ENCODE results near the gene PPM1L.

Gene PPM1L

DNA sequence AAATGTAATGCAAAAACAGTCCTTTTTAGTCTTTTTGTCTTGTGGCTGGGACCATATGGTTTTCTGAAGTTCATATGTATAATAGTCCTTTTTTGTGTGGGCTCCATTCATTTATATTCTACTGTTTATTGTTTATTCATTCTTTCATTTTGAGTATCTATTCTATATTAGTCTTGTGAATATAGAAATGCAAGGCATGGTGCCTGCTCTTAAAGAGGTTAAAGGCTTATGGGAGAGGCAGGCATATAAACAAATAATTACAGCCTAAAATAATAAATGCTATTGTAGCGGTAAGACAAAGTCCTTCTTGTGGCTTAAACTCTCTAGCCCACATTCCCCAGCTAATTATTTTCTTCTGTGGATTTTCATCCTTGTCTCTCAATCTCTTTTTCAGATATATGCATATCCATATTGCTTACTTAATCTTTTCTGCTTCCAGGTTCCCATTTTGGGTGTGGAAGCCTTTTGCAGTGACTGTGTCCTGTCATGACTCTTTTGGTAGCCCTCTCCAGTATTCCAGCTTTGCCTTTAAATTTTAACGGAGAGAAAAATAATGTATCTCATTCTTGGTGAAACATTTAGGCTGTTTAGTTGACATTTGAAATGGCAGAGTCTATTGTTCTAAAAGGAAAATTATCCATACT lies 101.6 kb downstream of the PPM1L start:
- DNase-seq: no peak

DNA sequence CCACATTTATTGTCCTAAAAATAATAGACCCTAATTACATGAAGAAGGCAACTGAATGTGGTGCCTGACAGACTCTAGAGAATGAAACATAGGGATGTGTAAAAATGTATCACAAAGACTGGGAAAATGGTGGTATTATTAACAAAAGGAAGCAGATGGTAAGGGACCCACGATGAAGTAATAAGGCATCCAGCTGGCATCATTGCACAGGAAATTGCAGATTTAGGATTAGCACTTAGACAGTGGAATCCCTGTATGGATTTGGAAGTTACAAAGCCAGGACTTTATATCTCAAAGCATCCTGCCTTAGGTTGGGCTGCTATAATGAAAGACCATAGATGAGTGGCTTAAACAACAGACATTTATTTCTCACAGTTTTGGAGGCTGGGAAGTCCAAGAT lies 104.3 kb downstream of the PPM1L start:
- no peak for DNase-seq

DNA sequence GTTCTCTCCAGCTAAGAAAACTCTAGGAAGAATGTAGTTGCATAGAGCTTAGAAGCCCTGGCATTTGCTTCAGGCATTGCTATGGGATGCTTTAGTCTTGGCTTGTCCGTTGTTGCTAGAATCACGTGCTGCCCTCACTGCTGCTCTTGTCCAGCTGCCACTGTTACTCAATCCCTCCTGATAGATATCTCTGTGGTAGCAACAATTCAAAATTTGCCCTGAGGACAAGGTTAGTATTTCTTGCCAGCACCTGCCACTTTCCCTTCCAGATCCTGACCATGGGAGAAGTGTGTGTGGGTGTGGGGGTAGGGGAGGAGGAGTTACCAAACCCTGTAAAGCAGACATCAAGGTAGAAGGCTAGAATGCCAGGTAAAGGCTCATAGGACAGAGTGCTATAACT lies 113.8 kb downstream of the PPM1L start:
- DNase-seq: no peak

- DNase-seq: no peak
These were observed 114.3 kb downstream of the PPM1L start for GRCh38 chr3:160870327-160870726.

DNA sequence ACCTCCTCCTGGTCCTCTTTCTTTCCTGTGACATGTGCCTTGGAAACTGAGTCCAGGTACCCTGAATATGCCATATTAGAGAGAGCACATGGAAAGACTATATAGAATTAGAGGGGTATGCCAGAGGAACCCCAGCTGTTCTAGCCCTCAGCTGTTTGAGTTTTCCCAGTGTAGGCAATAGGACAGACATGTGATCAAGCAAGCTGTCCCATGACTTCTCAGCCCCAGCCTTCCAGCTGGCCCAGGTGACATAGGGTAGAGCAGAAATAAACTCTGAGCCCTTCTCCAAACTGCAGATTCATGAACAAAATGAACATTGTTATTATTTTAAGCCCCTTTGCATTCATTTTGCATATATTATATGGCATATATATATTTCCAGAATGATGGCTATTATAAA lies 118.7 kb downstream of the PPM1L start:
- DNase-seq: no peak

- DNase-seq: no peak
These were observed 120.6 kb downstream of the PPM1L start for GRCh38 chr3:160876643-160877042.

DNA sequence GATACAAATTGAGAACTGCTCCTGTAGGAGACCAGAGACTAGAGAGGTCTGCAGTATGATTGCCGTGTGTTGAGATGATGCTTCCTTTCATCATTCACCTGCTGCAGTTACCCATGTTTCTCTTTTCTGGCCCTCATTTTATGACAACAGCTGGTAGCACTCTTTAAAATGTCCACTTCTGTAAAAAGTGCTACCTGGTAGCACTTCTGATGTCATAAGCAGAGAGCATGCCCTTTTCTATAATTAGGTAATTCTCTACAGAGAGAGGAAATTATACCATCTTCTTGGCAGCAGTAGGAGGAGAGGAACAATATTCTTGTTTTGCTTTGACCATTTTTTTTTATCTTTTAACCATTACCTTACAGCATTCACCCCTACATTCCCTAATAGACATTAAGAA lies 123.8 kb downstream of the PPM1L start:
- no peak for DNase-seq

GRCh38 chr3:160883373-160883772 lies 127.3 kb downstream of the PPM1L start:
- no peak for DNase-seq

DNA sequence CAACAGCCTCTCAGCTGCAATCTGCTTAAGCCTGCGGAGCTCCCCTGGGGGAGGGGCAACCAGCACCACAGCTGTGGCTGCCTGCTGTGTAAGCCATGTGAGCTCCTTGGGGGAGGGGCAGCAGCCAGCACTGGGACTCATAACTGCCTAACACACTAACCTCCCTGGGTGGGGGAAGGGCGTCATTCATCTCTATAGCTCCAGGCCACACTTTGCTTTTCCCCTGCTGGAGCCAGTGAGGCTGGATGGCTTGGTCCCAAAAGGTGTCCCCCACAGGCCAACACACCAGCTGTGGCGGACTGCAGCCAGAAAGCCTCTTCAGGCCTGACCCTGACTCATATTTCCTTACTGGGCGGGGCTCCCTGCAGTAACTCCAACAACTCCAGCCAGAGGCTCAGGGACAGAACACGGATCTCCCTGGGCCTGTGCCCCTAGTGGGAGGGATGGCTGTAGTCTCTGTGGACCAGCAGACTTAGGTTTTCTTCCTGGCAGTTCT lies 129.8 kb downstream of the PPM1L start:
- DNase-seq: no peak

DNA sequence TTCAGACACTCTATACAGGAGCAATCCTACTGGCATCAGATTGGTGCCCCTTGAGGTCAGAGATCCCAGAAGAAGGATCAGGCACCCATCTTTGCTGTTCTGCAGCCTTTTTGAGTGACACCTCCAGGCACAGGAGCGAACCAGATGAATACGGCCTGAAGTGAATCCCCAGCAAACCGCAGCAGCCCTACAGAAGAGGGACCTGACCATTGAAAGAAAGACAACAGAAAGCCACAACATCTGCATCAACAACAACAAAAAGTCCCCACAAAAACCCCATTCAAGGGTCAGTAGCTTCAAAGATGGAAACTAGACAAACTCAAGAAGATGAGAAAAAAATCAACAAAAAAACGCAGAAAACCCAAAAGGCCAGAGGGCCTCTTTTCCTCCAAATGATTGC lies 130.4 kb downstream of the PPM1L start:
- no peak for DNase-seq

DNA sequence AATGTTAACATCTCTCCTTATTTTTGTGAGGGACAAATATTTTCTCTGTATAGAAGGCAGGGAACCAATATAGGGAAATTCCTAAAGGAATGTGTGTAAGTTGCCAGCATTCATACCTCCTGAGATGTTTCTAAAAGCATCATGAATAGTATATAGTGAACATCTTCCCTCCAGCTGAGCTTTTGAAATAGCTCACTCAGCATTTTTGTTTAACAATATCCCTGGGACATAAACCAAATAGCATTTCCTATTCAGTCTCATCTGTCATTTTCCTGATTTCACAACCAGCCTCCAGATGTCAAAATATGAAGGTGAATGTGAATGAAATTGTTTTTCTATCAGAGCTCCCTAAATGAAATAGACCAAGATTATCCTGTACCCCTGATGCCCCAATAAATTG lies 137.2 kb downstream of the PPM1L start:
- DNase-seq: no peak

GRCh38 chr3:160904691-160905090 lies 148.7 kb downstream of the PPM1L start:
- DNase-seq: no peak

GRCh38 chr3:160906646-160907045 lies 150.6 kb downstream of the PPM1L start:
- no peak for DNase-seq

DNA sequence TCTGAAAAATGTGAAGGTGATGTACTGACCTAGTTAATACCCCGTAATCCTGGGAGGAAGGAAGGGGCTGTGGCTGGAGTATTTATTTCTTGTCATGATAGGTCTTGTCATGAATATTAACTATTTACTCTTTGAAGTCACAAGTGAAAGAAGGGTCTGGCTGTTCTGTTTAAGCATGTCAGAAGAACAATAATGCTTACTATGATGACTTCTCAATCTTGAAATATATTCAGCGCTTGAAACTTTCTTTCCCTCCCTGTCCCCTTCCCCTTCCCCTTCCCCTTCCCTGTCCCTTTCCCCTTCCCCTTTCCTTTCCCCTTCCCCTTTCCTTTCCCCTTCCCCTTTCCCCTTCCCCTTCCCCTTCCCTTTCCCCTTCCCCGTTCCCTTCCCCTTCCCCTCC lies 153.9 kb downstream of the PPM1L start:
- DNase-seq: no peak

DNA sequence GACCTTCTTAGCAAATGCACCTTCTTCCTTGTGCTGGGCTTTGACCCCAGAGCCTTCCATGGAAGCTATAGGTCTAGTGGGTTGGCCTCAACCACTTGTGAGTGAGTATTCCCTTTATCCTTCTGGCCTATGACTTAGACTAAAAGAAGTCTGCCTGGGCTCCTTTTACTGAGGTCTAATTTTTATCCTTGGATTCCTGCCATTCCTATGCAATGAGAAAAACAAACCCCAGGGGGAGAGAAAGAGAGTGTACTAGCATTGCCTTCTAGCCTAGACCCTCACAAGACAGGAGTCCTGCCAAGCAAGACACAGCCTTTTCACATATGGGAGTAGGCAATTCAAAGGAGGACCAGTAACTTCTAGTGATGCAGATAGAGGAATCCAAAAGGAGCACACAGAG lies 155.4 kb downstream of the PPM1L start:
- DNase-seq: no peak

DNA sequence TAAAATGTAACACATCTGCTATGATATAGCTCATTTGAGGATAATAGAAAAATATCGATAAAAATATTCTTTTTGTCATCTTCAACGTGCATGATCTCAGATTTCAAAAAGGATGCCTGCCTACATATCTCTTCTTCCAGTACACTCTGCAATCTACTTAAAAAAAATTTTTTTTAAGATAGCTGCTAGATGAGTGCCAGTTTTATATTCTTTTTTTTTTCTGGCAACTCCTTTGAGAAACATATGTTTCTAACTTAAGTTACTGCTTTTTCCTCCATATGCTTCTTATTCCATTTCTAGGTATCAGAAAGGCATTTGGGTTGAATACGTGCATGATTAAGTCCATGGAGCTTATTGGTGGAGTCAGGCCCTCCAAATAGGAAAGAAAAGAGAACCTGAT lies 160.4 kb downstream of the PPM1L start:
- no peak for DNase-seq

- DNase-seq: peak; percentile 6
These were observed 163.9 kb downstream of the PPM1L start for GRCh38 chr3:160919942-160920341.

DNA sequence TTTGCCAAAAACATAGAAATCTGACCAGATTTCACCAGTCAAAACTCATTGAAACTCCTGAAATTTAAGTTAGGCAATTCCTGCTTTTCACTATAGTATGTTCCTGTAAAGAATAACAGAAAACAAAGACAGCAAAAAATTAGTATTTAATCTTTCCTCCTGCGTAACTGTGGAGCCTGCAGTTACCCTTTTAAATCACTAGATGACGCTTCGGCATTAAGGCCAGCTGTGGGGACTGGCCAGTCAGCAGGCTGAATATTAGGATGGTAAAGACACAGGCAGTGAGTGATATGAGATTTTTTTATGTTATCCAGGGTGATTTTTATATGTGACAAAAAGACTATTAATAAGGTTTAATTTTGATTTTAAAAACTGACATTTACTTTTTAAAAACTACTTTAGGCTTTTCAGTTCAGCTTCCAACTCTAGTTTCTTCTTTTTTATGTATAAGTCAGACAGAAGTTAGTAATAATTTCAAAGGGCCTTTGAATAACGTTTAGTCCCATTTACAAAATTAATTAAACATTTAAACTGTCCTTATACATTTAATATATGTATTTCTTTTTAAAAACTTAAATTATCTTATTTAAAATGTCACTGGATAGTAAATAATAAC lies 165.1 kb downstream of the PPM1L start:
- DNase-seq: peak; percentile 32

DNA sequence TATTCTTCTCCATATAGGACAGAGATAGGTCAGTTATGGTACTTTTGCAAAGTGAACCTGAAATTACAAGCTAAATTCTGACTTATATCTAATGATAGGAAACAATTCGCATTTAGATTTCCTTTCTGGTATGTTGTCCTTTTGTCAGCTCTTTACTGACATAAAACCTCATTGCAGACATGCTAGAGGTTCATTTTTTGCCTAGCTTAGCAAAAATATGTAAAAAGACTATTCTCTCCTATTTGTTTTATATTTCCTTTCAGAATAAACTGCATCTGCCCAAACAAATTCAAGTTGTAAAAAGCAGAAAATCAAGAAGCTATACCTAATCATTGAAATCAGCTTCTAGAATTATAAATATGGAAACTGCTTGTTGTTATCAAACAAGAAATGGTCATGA lies 168.7 kb downstream of the PPM1L start:
- DNase-seq: no peak

DNA sequence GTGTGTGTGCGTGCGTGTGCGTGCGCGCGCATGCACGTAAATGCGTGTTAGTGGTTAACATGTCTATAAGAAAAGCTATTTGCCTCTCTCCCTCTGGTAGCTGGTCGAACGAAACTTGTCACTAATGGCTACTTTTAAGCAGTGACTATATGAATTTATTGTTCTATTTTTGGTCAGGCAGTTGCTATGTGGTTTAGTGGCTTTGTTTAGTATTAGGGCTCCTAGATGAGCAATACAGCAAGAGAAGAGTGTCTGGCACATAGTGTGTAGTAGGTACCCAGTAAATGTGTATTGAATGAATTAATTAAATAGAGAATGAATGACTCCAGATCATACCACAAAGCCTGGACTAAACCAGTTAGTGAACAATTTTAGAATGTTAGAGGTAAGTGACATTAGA lies 171.6 kb downstream of the PPM1L start:
- no peak for DNase-seq

GRCh38 chr3:160928183-160928726 lies 172.2 kb downstream of the PPM1L start:
- DNase-seq: peak; percentile 10

DNA sequence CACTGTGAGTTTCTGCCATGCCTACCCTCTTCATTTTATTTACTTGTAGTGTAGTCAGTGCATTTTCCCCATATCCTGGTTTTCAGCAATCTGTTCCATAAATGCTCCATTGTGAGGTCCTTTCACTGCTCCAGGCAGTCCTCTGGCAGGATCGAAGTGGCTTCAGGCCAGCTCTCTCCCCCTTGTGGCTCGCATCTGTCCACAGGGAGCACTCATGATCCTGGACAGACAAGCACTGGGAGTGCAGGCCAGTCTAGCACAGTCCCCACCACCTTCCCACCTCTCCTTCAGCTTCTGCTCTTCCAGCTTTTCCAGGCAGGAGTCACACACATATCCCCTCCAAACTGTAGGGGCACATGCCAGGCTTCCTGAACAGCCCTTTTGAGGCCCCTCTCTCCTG lies 173.6 kb downstream of the PPM1L start:
- no peak for DNase-seq

DNA sequence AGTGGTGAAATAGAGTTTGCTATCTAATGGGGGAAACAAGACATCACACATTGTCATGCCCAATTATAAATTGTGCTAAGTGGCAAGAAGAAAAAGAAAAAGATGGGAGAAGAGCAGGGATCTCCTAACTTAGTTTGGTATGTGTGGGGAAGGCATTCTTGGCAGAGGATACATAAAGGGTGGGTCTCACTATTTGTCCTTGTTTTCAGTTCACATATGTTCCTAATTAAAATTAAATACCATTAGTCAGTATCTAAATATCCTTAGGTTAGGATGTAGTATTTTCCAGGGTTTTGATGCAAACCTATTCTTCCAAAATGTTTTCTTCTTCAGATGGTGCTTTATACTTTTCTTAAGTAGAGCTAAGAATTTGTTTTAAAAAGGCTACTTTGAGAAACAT lies 175.4 kb downstream of the PPM1L start:
- no peak for DNase-seq

DNA sequence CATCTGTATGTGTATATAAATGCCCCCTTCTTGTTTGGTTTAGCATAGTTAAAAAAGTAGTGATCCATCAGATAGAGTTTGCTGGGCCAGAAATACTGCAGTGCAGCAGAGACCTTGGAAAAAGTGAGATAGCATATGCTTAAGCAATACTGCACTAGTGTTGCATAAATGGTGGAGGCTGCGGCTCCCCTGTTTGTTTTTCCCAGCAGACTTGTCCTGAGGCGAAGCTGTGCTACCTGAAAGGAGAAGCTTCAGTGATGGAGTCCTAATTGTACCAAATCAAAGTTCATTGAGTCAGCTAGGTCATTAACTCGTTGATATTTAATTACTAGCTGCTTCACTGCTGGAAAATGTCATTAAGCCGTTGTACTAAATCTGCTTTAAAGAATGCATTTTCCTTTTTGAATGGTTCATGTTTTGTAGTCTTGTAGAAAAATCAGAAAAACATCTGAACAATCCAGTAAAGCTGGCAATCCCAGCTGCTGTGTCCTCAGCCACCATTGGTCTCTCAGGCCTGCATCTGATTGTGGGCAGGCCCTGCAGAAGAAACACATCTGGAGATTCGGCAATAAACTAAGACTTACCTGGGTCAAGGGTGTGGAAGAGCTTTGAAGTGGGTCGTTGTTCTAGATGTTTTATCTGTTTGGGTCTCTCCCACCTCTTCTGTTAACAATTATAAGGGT lies 179.5 kb downstream of the PPM1L start:
- no peak for DNase-seq

Measured in NCI-H774 (cell line).